GM12875 (cell line): ENCODE results near the gene PPP2R3B.

Source experiments
- H3K4me3 ChIP-seq: one replicate; pipeline ENCODE4 v1.5.1; 2011; ENCODE audit warnings: low read depth, low read length, control low read depth
- CTCF ChIP-seq: IDR thresholded peaks from 2 replicates; pipeline ENCODE4 v1.5.1; 2011; ENCODE audit warnings: low read depth, mild to moderate bottlenecking, control low read depth, inconsistent platforms, low read length, moderate library complexity, borderline replicate concordance; ENCODE audit not compliant: insufficient read depth

The PPP2R3B gene

GRCh38 chrX:318068-318738 lies 68.5 kb downstream of the PPP2R3B start:
- H3K4me3 ChIP-seq = peak overlapping the region; percentile 83
- no peak for TF ChIP-seq CTCF

GRCh38 chrX:317424-318067 lies 69.2 kb downstream of the PPP2R3B start:
- peak overlapping the region; percentile 36 for H3K4me3 ChIP-seq
- TF ChIP-seq CTCF = no peak

- no peak overlapping the region for H3K4me3 ChIP-seq
These were observed 70.1 kb downstream of the PPP2R3B start for GRCh38 chrX:316351-317325.

GRCh38 chrX:314781-315595 lies 71.7 kb downstream of the PPP2R3B start:
- TF ChIP-seq CTCF = no peak
- no peak overlapping the region for H3K4me3 ChIP-seq

More at GRCh38 chrX:316351-317325, 70.1 kb downstream of the PPP2R3B start:
- no peak for TF ChIP-seq CTCF

- TF ChIP-seq CTCF = no peak
- H3K4me3 ChIP-seq = no peak overlapping the region
These were observed 72.7 kb downstream of the PPP2R3B start for GRCh38 chrX:314049-314448.

GRCh38 chrX:313546-313945 lies 73.2 kb downstream of the PPP2R3B start:
- no peak for TF ChIP-seq CTCF
- H3K4me3 ChIP-seq = no peak overlapping the region
